ENCODE results near the gene CAP1. TPM values are rescaled to one million over a fixed set of nuclear protein-coding genes. Genes with fewer than 3 reads are reported as not detected.
A peak's percentile ranks its signal among the peaks of the same experiment; 100 is the strongest.
"Not testable (repeated sequence)": the region's sequence is repeated elsewhere in the genome, so short reads cannot be mapped to it uniquely, and the experiment has no call there.

Gene CAP1, protein sequence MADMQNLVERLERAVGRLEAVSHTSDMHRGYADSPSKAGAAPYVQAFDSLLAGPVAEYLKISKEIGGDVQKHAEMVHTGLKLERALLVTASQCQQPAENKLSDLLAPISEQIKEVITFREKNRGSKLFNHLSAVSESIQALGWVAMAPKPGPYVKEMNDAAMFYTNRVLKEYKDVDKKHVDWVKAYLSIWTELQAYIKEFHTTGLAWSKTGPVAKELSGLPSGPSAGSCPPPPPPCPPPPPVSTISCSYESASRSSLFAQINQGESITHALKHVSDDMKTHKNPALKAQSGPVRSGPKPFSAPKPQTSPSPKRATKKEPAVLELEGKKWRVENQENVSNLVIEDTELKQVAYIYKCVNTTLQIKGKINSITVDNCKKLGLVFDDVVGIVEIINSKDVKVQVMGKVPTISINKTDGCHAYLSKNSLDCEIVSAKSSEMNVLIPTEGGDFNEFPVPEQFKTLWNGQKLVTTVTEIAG
- total RNA-seq (2014; rRNA removed; shearing (Covaris generic)), result 315 and 362 TPM in 2 replicates

DNA sequence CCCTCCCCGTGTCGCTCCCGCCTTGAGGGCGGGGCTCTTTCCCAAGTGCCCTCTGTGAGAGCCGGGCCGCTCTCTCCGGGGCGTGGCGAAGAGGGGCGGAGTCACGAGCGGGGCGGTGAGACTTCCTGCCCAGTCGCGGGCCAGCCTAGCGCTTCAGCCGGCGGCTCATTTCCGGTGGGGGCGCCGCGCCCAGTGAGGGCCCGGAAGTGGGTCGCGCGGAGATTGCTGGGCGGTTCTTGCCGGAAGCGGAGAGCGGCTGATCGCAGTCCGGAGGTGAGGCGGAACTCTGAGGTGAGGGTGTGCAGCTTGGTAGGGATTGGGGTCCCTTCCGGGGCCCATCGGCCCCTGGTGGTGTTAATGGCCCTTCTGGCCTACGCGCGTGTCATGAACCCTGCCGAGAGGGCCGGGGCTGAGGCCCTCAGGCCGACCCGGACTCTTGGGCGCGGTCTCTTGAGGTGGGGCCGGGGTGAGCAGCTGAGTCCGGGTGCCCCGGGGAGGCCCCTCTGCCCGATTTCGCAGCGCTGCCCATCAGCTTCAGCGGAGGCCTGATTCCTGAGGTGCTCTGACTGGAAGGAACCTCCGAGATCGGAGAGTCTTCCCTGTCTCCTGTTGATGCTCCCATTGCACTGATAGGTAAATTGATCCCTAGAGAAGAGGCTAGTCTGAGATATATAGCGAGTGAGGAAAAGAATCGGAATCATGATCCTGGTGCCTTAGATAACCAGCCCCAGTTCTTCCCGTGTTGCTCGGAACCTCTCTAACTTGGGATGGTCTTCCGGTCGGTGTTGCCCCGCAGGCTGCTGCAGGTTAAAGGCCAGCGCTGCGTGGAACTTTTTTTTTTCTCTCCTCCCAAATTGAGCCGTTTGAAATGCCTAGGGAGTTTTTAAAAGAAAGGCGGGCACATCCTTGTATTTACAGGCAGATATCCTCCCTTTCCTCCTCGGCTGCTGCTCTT is at the start of gene CAP1:
TSS of gene CAP1 (plus strand) at position 219 of the 955 bp plus-strand sequence. CDS start 18,618 bp downstream, outside the sequence.
- DNase-seq (ENCODE audit: low spot score), result peak; percentile 98

DNA sequence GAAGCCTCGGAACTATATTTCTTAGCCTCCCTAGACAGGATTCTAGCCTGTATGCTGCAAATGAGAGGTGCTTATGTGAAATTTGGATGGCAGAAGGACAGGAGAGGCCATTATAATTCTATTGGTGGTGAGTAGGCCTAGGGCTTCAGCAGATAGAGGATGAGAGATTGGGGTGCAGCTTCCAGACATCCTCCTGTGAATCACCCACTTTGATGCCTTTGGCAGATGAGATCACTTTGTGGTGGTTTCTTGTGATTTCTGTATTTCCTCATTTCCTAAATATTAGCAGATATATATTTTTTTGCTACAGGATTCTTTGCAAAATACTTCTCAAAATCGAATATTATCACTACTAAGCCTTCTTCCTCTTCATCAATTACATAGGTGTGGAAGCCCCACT is 48.3 kb upstream of the CAP1 start:
- no peak for DNase-seq (ENCODE audit: low spot score)

DNA sequence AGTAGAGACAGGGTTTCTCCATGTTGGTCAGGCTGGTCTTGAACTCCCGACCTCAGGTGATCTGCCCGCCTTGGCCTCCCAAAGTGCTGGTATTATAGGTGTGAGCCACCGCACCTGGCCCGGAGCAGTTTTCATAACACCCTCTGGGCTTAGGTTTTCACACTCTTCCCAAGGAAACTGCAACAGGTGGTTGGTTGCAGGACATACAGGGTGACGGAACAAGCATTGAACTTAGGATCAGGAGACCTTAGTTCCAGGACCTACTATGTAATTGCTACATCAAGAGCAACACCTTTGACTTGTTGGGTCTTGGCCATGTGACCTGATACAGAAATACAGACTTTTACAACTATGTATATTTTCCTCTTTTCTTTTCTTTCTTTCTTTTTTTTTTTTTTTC is 47.6 kb upstream of the CAP1 start:
- no peak for DNase-seq (ENCODE audit: low spot score)

DNA sequence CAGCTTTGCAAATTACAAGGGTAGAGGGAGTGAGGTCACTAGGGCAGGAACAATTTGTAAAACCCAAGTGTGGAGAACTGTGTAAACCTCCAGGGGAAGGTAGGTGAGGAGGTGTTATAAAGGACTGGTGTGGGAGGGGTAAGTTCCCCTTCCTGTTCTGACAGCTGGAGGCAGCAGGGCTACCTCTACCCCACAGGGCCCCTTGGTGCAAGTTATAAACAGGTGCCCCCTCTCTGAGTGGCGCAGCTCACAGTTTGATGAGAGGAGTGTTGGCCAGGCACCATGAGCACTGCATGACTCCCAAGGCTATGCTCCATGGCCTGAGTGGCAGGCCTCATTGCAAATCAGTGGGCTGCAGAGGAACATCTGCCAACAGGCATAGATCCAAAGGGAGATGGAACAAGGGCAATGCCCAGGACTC is 44.5 kb upstream of the CAP1 start:
- no peak for DNase-seq (ENCODE audit: low spot score)

DNA sequence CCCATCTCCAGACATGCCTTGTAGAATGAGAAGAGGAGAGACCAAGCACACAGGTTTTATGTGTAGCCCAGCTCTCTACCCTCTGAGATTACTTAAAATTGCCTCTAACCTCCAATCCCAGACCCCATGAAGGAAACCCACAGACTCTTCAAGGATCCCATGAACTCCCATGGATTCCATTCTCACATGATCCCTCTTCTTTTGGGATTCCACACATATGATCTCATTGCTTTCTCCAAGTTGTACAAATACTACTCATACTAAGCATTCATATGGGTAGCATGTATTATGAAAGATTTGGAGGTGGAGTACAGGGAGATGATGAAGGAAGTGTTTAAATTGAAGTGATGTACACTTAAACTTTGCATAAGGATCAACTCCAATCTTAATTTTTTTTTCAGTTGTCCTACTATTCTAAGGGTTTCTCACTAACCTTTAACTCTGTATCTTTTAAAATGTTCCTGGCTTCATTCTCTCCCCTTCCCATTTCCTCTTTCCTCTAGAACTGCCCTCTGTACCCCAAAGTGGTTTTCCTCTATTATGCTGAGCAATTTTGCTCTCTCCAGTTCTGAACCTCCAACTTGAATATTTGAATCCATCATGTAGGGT is 44.0 kb upstream of the CAP1 start:
- DNase-seq (ENCODE audit: low spot score), result no peak

DNA sequence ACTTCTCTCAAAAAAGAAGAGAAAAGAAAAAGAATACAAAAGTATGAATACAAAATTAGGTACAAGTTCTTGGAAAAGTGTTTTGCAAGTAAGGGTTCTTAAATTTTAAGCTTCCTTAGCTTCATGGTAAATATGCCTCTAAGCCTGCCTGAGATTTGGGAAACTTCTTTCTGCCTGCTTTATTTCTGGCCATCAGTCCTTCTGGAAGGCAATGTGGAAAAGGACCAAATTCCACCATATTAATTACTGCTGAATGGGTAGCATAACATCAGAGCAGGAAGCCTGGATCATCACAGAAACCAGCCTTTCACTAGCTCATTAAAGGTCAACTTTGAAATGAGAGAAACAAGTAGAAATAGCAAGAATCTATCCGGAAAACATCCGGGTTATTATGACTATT is 39.1 kb upstream of the CAP1 start:
- no peak for DNase-seq (ENCODE audit: low spot score)

DNA sequence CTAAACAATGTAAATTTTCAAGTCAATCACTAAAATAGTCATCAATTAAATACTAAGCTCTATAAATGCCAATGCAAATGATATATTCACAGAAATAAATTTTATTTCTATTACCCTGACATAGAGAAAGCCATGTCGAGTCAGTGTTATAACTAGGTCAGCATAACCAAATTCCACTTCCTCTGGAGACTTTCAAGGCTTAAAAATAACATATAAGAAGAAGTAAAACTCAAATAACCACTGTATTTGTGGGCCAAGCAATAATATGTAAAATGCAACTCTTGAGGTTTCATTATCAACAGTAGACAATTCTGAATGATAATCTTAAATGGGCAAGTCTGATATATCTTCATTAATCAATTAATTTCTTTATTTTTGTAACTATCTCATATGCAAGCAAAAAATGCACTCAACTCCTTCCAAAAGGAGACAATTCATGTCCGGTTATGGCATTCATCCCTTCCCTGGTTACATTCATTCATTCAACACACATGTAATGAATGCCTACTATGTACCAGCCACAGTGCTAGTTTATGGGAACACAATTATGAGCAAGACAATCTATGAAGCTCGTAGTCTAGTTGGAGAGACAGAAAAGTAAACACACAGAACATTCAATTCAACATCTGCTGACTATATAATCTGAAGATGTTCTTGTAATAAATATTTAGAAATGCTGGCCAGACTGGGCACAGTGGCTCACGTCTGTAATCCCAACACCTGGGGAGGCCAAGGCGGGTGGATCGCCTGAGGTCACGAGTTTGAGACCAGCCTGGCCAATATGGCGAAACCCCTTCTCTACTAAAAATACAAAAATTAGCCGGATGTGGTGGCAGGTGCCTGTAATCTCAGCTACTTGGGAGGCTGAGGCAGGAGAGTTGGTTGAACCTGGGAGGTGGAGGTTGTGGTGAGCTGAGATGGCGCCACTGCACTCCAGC is 37.1 kb upstream of the CAP1 start:
- DNase-seq (ENCODE audit: low spot score), result no peak

DNA sequence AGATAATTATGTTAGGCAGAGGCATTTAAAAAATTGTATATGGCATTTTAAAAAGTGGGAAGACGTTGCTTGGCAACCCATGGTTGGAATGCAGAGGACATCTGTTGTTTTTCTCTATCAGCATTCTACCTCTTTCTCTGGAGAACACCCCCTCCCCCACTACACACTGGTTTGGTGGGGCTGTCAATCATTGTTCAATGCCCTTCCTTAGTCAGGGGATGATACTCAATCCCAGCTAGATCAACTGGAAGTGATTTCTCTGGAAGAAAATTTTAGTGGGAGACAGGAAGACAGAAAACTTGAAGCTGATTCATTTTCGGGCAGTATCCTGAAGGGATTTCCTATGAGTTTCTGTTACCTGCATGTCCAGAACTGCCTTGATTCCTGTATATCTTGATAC is 35.7 kb upstream of the CAP1 start:
- DNase-seq (ENCODE audit: low spot score), result no peak

DNA sequence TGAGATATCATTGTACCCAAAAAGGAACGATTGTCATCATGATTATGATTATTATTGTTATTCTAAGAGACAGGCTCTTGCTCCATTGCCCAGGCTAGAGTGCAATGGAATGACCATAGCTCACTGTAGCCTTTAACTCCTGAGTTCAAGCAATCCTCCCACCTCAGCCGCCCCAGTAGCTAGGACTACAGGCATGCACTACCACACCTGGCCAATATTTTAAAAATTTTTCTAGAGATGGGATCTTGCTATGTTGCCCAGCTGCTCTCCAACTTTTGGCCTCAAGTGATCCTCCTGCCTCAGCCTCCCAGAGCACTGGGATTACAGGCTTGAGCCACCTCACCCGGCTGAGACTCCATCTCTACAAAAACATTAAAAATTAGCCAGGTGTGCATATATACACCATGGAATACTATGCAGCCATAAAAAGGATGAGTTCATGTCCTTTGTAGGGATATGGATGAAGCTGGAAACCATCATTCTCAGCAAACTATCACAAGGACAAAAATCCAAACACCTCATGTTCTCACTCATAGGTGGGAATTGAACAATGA is 33.0 kb upstream of the CAP1 start:
- DNase-seq (ENCODE audit: low spot score), result not testable (repeated sequence)

DNA sequence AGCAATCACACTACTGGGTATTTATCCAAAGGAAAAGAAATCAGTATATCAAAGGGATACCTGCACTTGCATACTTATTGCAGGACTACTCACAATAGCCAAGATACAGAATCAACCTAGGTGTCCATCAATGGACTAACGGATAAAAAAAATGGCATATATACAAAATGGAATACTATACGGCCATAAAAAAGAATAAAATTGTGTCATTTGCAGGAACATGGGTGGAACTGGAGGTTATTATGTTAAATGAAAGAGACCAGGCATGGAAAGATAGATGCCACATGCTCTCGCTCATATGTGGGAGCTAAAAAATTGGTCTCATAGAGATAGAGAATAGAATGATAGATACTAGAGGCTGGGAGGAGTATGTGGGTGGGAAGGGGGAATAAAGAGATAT is 29.3 kb upstream of the CAP1 start:
- DNase-seq (ENCODE audit: low spot score), result no peak

DNA sequence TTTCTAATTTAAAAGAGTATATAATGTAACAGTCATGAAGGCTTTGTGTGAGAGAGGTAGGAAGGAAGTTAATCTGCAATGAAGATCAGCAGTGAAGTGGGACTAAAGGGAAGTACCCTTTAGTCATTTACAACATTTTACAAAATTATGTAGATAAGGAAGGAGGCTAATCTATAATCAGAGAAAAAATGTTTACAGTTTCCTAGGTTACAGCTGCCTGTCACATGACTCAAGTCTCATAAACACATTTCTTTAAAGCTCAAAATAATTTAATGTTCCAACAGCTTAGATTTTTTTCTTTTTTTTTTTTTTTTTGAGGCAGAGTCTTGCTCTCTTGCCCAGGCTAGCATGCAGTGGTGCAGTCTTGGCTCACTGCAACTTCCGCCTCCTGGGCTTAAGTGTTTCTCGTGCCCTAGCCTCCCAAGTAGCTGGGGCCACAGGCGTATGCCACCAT is 26.2 kb upstream of the CAP1 start:
- no peak for DNase-seq (ENCODE audit: low spot score)

DNA sequence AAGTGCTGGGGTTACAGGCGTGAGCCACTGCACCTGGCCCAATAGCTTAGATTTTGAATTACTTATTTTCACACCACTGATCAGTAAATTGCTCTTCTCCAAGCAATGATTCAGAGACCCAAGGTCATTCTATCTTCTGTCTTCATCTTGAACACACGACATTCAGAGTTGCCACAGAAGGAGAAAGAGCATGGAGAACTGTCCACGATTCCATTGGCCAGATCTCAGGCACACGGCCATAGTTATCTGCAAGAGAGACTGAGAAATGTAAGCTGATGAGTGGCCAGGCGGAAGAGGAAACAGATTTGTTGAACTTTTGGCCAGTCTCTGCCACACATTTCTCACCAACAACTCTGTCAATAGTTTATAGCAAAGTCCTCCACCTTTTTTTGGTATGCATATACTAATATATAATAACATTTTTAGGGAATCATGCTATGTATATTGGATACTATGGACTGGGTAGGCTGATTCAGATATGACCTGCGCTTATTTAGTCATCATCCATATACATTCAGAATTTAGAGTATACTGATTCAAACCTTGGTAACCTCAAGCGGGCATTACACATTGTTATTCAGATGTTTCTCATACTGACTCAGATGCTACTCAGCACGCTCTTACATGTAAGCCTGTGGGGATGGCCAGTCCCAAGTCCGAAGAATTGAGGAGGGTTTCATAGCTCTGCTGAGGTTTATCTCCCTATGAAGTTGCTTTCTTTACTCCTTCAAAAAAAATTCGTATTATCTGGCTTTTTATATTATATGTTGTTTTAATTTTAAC is 25.5 kb upstream of the CAP1 start:
- DNase-seq (ENCODE audit: low spot score), result peak; percentile 30

DNA sequence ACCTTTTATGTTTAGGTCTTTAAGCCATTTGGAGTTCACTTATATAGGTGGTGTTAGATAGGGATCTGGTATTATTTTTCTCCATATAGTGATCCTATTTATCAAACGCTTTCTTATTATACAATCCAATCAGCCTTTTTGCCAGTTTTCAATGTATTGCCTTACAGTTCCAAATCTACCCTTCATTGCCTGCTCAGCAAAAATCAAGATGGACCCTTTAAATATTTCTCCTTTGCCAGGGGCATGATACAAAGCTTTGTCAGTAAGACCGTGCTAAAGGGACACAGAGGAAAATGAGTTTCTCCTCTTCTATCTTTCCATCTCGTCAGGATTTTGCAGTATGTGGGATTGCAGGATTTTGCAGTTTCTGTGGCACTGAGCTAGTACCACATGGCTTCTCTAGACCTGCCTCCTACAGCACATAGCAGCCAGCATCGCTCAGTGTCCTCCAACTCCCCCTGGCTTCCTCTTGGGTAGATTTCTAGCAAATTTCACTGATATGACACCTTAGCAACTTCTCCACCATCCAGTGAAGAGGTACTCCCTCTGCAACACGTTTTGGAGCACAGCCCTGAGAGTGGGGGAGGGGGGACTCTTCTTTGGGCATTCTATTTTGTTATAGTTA is 22.5 kb upstream of the CAP1 start:
- no peak for DNase-seq (ENCODE audit: low spot score)

DNA sequence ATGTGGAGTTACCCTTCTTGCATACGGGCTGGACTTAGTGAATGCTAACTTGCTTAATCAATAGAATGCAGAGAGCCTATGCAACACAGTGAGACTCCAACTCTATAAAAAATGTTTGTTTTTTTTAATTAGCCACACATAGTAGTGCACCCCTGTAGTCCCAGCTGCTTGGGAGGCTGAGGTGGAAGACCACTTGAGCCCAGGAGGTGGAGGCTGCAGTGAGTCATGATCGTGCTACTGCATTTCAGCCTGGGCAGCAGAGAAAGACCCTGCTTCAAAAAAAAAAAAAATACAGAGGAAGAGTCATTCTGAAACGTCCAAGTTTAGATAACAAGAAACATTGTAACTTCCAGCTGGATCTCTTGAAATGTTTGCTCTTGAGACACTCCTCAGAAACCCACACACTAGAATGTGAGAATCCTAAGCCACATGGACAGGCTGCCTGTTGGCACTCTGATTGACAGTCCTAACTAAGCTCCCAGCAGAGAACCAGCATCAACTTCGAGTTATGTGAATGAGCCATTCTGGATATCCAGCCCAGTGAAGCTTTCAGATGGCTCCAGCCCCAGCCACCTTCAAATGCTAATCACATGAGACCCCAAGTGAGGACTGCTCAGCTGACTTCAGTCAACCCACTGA is 20.0 kb upstream of the CAP1 start:
- no peak for DNase-seq (ENCODE audit: low spot score)

DNA sequence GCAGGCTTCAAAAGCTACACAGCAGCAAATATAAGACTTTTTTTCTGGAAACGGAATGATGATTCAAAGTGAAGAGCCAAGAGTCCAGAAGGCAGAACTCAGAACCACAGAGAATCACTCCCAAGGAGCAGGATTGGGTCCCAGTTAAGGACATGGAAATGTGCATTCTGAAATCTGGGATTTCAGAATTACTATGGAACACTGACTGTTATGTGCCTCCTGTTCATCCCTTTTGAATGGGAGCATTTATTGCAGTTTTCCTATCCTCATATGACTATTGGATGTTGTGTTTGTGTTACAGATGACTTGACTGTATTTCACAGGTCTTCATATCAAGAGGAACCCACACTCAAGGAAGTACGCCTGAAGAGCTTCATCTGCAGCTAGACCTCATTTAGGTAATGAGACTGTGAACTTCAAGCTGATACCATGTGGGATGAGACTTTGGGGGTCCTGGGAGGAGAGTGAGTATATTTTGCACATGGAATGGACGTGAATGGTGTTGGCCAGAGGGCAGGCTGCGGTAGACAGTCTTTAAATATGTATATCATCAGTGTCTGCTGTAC is 17.1 kb upstream of the CAP1 start:
- DNase-seq (ENCODE audit: low spot score), result no peak

DNA sequence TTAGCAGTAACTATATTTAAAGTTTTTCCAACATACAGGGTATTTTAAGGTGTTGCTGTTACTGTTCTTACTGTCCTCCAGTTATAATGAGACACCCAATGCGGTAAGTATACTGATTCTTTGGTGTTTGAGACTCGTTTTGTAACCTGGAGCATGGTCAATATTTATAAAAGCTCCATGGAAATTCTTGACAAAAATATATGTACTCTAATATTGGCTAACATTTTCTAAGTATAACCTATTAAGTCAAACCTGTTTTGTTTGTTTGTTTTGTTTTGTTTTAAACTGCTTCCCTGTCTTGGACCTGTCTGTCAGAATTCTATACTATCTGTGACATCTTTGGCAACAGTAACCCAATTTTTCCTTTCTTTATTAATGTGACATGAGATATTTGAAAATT is 15.9 kb upstream of the CAP1 start:
- DNase-seq (ENCODE audit: low spot score), result no peak

DNA sequence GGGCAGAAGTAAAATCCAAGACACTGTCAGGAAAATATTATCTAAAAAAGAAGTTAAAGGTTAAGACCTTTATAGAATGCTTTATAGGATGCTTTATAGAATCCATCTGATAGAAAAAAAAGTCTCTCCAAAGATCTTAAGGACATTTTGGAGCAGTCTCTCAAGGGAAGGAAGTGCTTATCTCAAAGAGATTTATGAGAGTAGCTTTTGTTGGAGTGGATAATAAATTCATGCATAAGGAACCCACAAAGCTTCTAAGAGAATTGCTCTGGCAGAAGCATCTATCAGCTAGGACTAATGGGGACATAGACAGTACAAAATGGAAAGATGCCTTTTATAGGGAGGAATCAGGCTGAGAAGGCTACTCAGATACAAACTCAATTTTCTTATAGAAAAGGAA is 12.9 kb upstream of the CAP1 start:
- no peak for DNase-seq (ENCODE audit: low spot score)

DNA sequence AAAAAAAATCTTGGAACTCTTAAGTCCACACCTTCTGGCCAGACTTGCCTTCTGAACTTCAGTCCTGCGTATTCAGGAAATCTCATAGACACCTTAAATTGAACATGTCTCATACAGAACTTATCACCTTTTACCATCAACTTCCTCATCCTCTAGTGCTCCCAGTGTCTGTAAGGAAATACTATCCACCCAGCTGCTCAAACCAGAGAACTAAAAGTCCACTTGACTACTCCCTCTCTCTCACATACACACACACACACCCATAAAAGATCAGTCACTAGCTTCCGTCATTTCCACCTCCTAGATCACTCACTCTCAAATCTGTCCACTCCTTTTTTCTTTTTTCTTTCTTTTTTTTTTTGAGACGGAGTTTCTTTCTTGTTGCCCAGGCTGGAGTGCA is 10.9 kb upstream of the CAP1 start:
- no peak for DNase-seq (ENCODE audit: low spot score)
